ENCODE data around the gene CDC42BPA.

CDC42BPA gene

DNA sequence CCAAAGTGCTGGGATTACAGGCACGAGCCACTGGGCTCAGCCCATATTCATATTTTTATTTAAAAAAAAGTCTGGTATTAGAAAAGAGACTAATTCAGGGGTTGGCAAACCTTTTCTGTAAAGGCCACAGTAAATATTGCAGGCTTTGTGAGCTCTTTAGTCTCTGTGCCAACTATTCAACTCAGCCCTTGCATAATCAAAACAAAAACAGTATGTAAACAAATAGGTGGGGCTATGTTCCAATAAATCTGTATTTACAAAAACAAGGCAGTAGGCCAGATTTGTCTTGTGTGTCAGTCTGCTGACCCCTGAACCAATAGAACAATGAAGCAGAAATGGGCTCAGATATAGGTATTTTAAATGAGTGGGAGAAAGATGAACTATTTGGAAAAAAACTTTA, 49.3 kb downstream of the CDC42BPA start:
- Histone ChIP-seq H3K27ac (no peak overlapping the region), H3K9ac (ENCODE audit: insufficient read length) (no peak overlapping the region), H3K9me3 (ENCODE audit: low read depth, low read length) (no peaks in the 10 kb centered on the region), H3K36me3 (ENCODE audit: insufficient read depth, low read length) (no peaks in the 10 kb centered on the region), H3K4me3 (no peak overlapping the region)
- TF ChIP-seq FOXP2 (optimal IDR thresholded peaks at IDR 0.05; ENCODE audit: control extremely low read depth, extremely low read length, insufficient read depth) (no peak), EZH2 (IDR thresholded peaks at IDR 0.05) (no peak), POLR2AphosphoS5 (IDR thresholded peaks at IDR 0.05; ENCODE audit: borderline replicate concordance, low read depth, low read length) (no peak)
- DNase-seq (ENCODE audit: low read depth, low spot score), result no peak

GRCh38 chr1:227265891-227266290, 52.4 kb downstream of the CDC42BPA start:
- H3K9ac ChIP-seq (ENCODE audit: insufficient read length), result no peak overlapping the region
- H3K27ac ChIP-seq, result no peak overlapping the region
- no peaks in the 10 kb centered on the region for H3K36me3 ChIP-seq (ENCODE audit: insufficient read depth, low read length)
- H3K4me3 ChIP-seq, result no peak overlapping the region
- no peaks in the 10 kb centered on the region for H3K9me3 ChIP-seq (ENCODE audit: low read depth, low read length)
- TF ChIP-seq POLR2AphosphoS5 (IDR thresholded peaks at IDR 0.05; ENCODE audit: borderline replicate concordance, low read depth, low read length), result no peak
- TF ChIP-seq FOXP2 (optimal IDR thresholded peaks at IDR 0.05; ENCODE audit: control extremely low read depth, extremely low read length, insufficient read depth), result no peak
- TF ChIP-seq EZH2 (IDR thresholded peaks at IDR 0.05), result no peak
- no peak for DNase-seq (ENCODE audit: low read depth, low spot score)

DNA sequence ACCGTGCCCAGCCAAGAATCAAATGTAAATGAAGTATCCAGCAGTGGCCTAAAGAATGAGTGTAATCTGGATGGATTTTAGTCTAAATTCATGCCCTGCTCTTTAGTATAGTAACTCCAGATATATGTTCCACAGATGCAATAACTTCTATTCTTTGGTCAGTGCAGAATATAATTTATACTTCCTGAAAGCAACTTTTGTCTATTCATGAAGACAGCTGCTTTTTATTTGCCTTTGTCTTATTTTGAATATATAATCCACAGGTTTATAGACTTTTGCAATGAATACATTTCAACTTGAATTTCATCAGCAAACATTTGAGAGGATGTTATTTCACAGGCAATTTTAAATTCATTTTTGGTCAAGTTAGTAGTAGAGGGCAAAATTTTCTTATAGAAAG, 54.4 kb downstream of the CDC42BPA start:
- Histone ChIP-seq H3K36me3 (ENCODE audit: insufficient read depth, low read length) (no peaks in the 10 kb centered on the region), H3K9ac (ENCODE audit: insufficient read length) (no peak overlapping the region), H3K4me3 (no peak overlapping the region), H3K9me3 (ENCODE audit: low read depth, low read length) (no peaks in the 10 kb centered on the region), H3K27ac (peak overlapping the region; percentile 48)
- TF ChIP-seq POLR2AphosphoS5 (IDR thresholded peaks at IDR 0.05; ENCODE audit: borderline replicate concordance, low read depth, low read length), result no peak
- TF ChIP-seq EZH2 (IDR thresholded peaks at IDR 0.05), result no peak
- TF ChIP-seq FOXP2 (optimal IDR thresholded peaks at IDR 0.05; ENCODE audit: control extremely low read depth, extremely low read length, insufficient read depth), result no peak
- no peak for DNase-seq (ENCODE audit: low read depth, low spot score)

- Histone ChIP-seq H3K4me3 (no peak overlapping the region), H3K9ac (ENCODE audit: insufficient read length) (no peak overlapping the region), H3K36me3 (ENCODE audit: insufficient read depth, low read length) (no peaks in the 10 kb centered on the region), H3K9me3 (ENCODE audit: low read depth, low read length) (no peaks in the 10 kb centered on the region), H3K27ac (no peak overlapping the region)
- TF ChIP-seq FOXP2 (optimal IDR thresholded peaks at IDR 0.05; ENCODE audit: control extremely low read depth, extremely low read length, insufficient read depth), result no peak
- no peak for TF ChIP-seq POLR2AphosphoS5 (IDR thresholded peaks at IDR 0.05; ENCODE audit: borderline replicate concordance, low read depth, low read length)
- TF ChIP-seq EZH2 (IDR thresholded peaks at IDR 0.05), result no peak
- no peak for DNase-seq (ENCODE audit: low read depth, low spot score)
Observed at GRCh38 chr1:227261501-227261900, 56.8 kb downstream of the CDC42BPA start.

GRCh38 chr1:227260433-227260832, 57.9 kb downstream of the CDC42BPA start:
- H3K9ac ChIP-seq (ENCODE audit: insufficient read length), result no peak overlapping the region
- no peak overlapping the region for H3K4me3 ChIP-seq
- DNase-seq (ENCODE audit: low read depth, low spot score), result no peak
- no peaks in the 10 kb centered on the region for H3K36me3 ChIP-seq (ENCODE audit: insufficient read depth, low read length)
- TF ChIP-seq EZH2 (IDR thresholded peaks at IDR 0.05) (no peak), POLR2AphosphoS5 (IDR thresholded peaks at IDR 0.05; ENCODE audit: borderline replicate concordance, low read depth, low read length) (no peak), FOXP2 (optimal IDR thresholded peaks at IDR 0.05; ENCODE audit: control extremely low read depth, extremely low read length, insufficient read depth) (no peak)
- no peak overlapping the region for H3K27ac ChIP-seq
- H3K9me3 ChIP-seq (ENCODE audit: low read depth, low read length), result no peaks in the 10 kb centered on the region

- Histone ChIP-seq H3K36me3 (ENCODE audit: insufficient read depth, low read length) (no peaks in the 10 kb centered on the region), H3K4me3 (no peak overlapping the region), H3K27ac (no peak overlapping the region), H3K9me3 (ENCODE audit: low read depth, low read length) (no peaks in the 10 kb centered on the region), H3K9ac (ENCODE audit: insufficient read length) (no peak overlapping the region)
- no peak for DNase-seq (ENCODE audit: low read depth, low spot score)
- TF ChIP-seq FOXP2 (optimal IDR thresholded peaks at IDR 0.05; ENCODE audit: control extremely low read depth, extremely low read length, insufficient read depth), result no peak
- TF ChIP-seq EZH2 (IDR thresholded peaks at IDR 0.05), result no peak
- no peak for TF ChIP-seq POLR2AphosphoS5 (IDR thresholded peaks at IDR 0.05; ENCODE audit: borderline replicate concordance, low read depth, low read length)
Observed at GRCh38 chr1:227257964-227258363, 60.3 kb downstream of the CDC42BPA start.

- no peak for DNase-seq (ENCODE audit: low read depth, low spot score)
- 0 out of 2 replicates have a peak, but pooled peaks cover 6% of the 10 kb centered on the region for H3K36me3 ChIP-seq (ENCODE audit: insufficient read depth, low read length)
- no peaks in the 10 kb centered on the region for H3K9me3 ChIP-seq (ENCODE audit: low read depth, low read length)
- no peak overlapping the region for H3K27ac ChIP-seq
- H3K4me3 ChIP-seq, result no peak overlapping the region
- H3K9ac ChIP-seq (ENCODE audit: insufficient read length), result no peak overlapping the region
- no peak for TF ChIP-seq POLR2AphosphoS5 (IDR thresholded peaks at IDR 0.05; ENCODE audit: borderline replicate concordance, low read depth, low read length)
- no peak for TF ChIP-seq EZH2 (IDR thresholded peaks at IDR 0.05)
- no peak for TF ChIP-seq FOXP2 (optimal IDR thresholded peaks at IDR 0.05; ENCODE audit: control extremely low read depth, extremely low read length, insufficient read depth)
Observed at GRCh38 chr1:227255086-227255732, 63.1 kb downstream of the CDC42BPA start.

DNA sequence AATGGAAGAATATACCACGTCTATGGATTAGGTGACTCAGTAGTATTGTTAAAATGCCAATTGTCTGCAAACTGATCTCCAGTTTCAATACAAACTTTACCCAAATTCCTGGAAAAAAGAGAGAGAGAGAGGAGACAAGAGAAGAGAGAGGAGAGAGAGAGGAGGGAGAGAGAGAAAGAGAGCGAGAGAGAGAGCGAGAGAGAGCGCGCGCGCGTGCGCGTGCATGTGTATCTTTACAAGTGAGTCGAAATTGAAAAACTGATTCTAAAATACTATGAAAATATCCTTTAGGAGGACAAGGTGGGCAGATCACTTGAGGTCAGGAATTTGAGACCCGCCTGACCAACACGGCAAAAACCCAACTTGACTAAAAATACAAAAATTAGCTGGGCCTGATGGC, 65.2 kb downstream of the CDC42BPA start:
- no peak overlapping the region for H3K4me3 ChIP-seq
- TF ChIP-seq POLR2AphosphoS5 (IDR thresholded peaks at IDR 0.05; ENCODE audit: borderline replicate concordance, low read depth, low read length), result no peak
- no peak for TF ChIP-seq FOXP2 (optimal IDR thresholded peaks at IDR 0.05; ENCODE audit: control extremely low read depth, extremely low read length, insufficient read depth)
- H3K9me3 ChIP-seq (ENCODE audit: low read depth, low read length), result no peaks in the 10 kb centered on the region
- H3K36me3 ChIP-seq (ENCODE audit: insufficient read depth, low read length), result 0 out of 2 replicates have a peak, but pooled peaks cover 6% of the 10 kb centered on the region
- no peak overlapping the region for H3K27ac ChIP-seq
- H3K9ac ChIP-seq (ENCODE audit: insufficient read length), result no peak overlapping the region
- no peak for DNase-seq (ENCODE audit: low read depth, low spot score)

Data from SK-N-MC (cell line).